Fibroblast of skin of scalp (primary cell): ENCODE data around the gene INTU.
"Not testable (repeated sequence)": the region's sequence is repeated elsewhere in the genome, so short reads cannot be mapped to it uniquely, and the experiment has no call there.

Source experiments
- DNase-seq: peaks from one replicate; pipeline ENCODE4 v3.0.0-alpha.2; 2013

Gene INTU

DNA sequence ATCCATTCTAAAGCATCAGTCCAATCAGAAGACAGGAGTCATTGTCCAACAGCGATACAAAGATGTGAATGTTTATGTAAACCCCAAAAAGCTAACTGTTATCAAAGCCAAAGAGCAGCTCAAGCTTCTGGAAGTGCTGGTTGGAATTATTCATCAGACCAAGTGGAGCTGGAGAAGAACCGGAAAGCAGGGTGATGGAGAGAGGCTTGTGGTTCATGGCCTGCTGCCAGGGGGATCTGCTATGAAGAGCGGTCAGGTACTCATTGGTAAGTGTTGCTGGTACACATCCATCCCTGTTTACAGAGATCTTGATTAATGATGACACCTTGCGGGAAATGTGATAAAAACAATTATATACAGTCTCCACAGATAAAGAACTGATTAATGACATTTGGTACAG, 11.0 kb downstream of the INTU start:
- no peak for DNase-seq

DNA sequence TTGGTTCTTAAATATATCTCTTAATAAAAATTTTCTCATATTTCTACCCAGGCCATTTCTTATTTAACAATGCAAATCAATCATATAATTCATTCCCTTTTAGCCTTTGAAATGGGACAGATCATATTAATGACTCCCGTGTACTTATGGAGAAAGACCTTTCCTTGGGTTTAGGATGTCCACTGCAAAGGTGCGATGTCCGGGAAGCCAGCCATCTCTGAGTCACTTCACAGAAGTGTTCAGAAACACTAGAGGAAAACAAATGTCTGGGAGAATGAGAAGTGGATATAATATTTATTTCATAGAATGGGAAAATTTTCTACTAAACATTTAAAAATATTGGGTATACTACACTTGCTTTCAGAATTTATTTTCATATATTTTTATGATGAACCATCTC, 15.3 kb downstream of the INTU start:
- no peak for DNase-seq

DNA sequence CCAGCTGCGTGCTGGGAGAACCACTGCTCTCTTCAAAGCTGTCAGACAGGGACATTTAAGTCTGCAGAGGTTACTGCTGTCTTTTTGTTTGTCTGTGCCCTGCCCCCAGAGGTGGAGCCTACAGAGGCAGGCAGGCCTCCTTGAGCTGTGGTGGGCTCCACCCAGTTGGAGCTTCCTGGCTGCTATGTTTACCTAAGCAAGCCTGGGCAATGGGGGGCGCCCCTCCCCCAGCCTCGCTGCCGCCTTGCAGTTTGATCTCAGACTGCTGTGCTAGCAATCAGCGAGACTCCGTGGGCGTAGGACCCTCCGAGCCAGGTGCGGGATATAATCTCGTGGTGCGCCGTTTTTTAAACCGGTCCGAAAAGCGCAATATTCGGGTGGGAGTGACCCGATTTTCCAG, 22.8 kb downstream of the INTU start:
- DNase-seq, result not testable (repeated sequence)

DNA sequence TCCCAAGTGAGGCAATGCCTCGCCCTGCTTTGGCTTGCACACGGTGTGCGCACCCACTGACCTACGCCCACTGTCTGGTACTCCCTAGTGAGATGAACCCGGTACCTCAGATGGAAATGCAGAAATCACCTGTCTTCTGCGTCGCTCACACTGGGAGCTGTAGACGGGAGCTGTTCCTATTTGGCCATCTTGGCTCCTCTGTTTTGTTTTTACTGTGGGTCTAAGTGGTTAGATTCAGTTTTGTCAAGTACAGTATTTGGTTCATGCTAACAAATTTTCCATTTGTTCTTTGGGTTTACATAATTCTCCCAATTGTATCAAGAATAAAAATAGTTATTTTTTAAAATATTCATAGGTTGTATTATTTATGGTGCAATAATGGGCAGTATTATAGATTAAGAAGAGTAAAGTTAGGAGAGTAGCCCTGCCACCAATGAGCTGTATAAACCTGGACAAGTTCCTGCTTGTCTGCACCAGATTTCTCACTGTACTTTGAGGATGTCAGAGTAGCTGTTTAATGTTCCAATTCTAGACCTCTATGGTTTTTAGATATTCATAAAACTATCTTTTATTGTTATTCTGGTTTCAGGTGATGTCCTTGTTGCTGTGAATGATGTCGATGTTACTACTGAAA, 23.4 kb downstream of the INTU start:
- no peak for DNase-seq

DNA sequence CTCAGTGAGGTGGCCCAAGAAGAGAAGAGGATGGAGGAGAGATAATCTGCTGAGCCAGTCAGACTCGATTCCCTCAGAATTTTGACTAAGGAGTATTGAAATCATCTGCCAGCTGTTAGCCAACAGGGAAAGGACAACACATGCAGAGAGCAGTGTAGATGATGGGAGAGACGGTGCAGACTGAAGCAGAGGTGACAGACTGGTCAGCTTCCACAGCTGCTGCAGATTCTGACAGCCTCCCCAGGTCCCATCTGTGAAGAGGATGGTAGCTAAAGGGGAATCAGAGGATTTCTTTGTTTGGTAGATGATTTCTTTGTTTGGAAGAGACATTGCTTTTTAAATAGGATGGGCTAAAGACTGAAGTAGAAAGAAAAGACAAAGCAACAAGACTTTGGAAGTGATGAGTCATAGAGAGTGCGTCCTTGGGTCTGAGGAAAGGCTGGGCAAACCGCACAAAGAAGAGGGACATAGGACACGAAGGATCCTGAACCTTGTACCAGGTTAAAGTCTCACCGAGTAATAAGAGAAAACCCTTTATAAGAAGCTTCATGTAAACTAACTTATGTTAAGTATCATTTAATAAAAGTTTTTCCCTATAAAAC, 27.6 kb downstream of the INTU start:
- no peak for DNase-seq

DNA sequence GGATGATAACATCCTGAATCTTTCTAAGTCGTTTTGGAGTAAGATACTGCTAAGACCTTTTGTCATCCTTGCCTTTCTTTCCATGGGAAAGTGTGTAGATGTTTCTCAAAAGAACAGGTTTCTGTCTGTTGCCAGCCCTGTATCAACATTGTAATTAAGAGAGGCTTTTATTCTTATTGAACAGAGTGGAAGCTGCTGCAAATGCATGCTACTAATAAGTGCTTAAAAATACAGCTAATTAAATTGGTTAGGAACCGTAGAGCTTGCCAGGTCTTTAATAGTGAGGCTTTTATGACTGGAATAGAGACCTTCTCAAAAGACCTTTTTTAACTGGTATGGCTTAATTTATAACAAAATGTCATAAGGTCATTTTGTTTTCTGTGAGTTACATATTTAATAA, 34.4 kb downstream of the INTU start:
- no peak for DNase-seq

DNA sequence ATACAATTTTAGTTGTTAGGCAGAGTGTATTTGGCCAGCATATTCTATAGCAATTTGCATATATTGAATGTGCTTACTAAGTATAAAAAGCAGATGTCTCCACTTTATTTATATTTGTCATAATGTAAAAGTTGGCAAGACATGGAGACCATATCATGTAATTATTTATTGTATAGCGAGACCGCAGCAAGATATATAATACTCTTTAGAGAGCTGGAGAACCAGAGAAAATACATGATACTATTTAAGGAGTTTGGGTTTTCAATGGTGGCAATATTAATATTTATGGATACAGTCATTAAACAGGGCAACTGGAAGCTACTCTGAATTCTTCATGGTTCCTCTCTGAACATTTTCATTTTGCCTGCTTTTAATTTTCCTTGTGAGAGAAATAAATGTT, 35.0 kb downstream of the INTU start:
- no peak for DNase-seq

DNA sequence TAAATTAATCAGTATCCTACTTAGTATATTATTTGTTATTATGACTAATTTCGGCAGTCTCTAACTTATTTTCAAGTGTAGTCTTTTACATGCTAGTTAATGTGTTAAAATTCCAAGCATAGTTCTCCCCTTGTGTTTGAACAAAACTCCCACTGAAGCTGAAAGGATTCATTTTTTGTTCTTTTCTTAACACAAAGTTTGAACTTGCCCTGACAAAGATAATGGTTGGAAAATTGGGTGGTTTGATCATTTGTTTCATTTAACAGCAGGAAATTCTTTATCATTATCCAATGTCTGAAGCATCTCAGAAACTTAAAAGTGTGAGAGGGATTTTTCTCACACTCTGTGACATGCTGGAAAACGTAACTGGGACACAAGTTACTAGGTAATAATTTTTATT, 36.0 kb downstream of the INTU start:
- peak; percentile 6 for DNase-seq

DNA sequence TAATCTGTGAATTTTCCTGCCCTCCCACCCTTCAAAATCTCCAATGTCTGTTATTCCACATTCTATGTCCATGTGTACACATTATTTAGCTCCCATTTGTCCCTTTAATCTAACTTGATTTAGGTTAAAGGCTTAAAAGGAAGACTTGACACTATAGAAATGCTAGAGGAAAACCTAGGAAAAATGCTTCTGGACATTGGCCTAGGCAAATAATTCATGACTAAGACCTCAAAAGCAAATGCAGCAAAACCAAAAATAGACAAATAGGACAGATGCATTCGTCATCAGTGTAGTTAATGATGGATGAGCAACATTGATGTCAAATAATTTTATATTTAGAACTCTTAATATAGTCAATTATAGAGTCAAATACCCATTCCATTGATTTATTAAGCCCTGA, 36.9 kb downstream of the INTU start:
- peak; percentile 13 for DNase-seq

DNA sequence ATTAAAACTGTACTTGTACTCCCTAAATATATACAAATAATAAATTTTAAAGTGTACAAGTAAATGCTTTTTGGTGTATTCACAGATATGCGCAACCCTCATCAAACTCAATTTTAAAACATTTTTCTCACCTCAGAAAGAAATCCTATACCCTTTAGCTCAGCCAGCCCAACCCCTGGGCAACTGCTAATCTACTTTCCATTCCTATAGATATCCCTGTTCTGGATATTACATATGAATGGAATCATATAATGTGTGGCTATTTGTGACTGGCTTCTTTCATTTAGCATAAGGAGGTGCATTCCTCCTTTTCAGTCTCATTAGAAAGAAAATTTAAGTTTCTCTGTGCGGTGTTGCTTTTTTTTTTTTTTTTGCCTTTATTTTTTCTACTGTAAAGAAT, 39.4 kb downstream of the INTU start:
- DNase-seq, result no peak

DNA sequence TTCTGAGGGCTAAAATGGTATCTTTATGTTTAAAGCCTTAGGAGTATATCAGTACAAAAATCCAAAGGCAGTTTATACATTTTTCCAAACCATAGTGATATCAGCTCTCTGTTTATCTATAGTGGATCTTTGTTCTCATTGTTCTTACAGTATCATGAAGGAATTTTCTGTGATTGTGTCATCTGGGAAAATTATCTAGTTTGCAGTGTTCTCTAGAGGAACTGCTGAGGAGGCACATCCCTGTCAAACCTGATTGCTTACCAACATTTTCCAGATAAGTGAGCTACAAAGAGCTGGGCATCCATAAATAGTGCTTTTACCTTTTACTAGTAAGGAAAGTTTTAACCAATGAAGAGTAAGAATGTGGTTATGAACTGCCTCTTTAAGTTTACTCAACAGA, 52.5 kb downstream of the INTU start:
- peak; percentile 35 for DNase-seq

DNA sequence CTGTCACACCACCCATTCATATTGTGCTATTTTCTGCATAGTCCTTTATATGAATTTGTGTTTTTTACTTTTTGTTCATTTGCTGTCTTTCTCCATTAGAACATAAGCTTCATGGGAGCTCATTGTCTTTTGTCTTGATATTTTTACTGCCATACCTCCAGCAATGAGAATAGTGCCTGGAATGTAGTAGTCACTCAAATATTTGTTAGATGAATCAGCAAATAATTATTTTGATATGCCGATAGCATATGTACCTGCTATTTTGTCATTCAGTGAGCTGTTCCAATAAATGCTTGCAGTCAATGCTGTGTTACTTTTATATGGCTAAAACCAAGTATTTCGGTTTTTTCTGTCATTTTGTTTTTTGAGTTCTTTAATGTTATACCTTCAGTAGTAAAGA, 53.9 kb downstream of the INTU start:
- peak; percentile 13 for DNase-seq

DNA sequence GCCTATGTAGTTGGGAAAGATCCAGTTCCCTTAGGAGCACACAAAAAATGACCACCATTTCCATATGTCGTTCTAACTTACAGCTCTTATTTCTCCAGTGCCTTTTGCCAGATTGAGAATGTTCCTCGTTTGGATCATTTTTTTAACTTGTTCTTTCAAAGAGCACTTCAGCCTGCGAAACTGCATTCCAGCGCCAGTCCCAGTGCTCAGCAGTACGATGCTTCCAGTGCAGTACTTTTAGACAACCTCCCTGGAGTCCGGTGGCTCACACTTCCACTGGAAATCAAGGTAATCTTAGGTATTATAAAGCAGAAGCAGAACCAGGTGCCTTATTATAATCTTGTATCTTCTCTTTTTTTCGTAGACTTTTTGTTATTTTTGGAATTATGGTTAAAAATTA, 54.8 kb downstream of the INTU start:
- DNase-seq, result no peak

DNA sequence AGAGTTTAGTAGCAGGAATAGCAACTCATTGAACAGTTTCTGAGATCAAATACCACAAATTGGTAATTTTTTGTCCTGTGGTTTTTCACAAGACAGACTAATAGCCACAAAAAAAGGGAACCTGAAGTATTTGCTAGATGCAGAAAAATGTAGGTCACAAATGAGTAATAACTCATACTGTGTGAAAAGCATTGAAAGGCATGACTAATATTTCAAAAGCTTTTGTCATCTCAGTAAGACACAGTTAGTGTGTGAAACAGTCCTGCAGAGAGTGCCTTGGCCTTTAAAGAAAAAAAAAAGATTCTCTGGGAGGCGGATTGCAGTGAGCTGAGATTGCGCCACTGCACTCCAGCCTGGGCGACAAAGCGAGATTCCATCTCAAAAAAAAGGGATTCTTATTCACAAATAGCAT, 66.0 kb downstream of the INTU start:
- DNase-seq, result peak; percentile 93

DNA sequence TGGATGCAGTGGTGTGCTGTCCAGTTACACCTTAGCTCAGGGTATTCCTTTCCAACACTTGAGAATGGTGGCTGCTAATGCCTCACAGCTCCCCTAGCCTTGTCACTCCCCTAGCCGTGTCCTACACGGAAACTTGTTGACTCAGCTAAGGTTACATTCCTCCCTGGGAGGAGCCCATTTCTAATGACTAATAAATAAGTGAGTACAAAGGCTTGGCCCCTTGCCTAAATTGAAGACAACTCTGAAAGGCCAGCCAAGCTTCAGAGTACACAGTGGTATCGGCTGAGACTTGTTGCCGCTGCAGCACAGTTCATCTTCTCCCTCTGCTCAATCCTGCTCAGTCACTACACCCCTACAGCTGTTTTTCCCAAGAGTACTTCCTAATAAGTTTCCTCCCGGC, 76.2 kb downstream of the INTU start:
- peak; percentile 62 for DNase-seq

DNA sequence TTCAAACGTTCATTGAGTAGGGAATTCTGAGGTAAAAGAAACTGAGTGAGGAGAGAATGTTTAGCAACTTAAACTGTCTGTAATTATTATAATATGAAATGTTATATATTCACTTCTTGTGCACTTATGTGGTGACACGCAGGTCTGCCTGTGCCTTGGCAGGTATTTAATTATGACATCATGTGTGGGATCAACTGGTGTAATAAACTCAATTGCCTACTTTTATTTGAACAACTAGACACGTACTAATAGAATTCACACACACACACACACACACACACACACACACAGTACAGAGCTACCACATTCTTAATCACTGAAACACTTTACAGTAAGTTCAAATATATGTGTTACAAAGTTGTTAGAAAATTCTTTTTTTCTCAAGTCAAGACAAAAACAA, 76.7 kb downstream of the INTU start:
- DNase-seq, result no peak

DNA sequence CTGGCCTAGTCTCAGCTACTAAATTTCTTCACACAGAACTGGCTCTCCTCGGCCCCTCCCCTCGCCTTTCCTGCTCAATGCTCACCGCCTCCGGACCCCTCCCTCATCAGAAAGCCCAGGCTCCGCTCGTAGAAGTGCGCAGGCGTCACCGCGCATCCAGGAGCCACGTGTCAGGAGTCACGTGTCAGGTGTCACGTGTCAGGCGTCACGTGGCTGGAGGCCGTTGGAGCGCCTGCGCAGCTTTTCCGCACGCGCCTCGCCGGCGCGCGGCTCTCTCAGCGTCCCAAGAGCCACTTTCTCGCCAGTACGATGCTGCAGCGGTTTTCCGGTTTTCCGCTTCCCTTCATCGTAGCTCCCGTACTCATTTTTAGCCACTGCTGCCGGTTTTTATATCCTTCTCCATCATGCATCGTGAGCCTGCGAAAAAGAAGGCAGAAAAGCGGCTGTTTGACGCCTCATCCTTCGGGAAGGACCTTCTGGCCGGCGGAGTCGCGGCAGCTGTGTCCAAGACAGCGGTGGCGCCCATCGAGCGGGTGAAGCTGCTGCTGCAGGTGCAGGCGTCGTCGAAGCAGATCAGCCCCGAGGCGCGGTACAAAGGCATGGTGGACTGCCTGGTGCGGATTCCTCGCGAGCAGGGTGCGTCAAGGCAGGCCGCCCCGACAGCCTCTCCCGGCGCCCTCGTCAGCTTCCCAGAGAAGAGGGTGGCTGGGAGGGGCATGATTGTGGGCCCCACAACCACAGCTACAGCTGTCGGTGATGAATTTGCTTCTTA, 97.6 kb downstream of the INTU start, which contains the start of gene SLC25A31:
TSS of gene SLC25A31 (plus strand) at position 259 of the 772 bp plus-strand sequence. CDS start at position 405, 146 bp downstream.
- no peak for DNase-seq

DNA sequence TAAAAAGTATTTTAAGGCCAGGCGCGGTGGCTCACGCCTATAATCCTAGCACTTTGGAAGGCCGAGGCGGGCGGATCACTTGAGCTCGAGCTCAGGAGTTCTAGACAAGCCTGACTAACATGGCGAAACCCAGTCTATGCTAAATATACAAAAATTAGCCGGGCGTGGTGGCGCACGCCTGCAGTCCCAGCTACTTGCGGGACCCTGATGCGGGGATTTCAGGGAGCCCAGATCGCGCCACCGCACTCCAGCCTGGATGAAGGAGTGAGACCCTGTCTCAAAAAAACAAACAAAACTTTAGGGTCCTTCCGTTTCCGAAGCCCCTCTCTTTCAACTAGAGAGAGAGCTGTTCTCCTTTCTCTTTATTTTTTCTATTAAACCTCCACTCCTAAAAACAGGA, 98.6 kb downstream of the INTU start:
- no peak for DNase-seq

DNA sequence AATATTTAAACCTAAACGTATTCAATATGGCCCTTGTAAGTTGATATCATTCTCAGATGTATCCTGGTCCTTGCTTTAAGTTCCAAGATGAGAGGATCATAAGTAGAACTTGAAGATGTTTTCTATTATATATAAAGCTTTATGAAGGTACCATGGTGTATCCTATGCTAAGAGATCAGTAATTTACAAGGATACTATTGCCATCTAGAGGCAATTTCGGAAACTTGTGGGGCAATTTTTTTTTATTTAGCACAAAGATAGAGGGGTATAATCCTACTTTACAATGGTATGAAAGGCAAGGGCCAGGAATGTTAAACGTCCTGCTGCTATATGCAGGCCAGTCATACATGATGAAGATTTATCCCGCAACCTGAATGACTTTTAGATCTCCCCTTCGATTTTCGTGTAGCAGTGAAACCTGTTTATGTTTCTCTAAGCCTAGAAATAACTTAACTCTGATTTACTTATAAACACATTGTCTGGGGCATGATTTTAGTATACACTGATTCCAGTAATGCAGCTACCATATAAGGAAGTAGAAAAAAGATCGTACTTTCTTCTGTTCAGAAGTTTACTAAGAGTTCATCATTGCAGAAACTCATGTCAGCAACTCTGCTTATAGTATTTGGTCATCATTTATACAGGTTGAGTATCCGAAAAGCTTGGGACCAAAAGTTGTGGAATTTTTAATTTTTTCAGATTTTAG, 100.0 kb downstream of the INTU start:
- peak; percentile 64 for DNase-seq

DNA sequence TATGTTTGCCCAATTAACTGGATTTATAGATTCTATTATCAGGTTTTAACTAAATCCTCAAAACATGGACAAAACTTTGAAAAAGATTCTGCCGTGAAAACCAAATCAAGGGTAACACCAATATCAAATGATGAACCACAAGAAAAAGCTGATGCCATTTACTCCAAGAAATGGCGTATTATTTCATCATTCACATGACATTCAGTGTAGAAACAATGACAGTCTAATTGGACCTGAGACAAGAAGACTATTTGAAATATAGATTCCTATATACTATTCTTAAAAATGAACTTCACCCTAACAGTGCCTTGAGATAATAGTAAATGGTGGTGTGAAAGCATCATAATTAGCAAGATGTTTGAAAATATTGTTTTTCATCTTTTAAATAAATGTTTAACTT, 102.2 kb downstream of the INTU start:
- no peak for DNase-seq

DNA sequence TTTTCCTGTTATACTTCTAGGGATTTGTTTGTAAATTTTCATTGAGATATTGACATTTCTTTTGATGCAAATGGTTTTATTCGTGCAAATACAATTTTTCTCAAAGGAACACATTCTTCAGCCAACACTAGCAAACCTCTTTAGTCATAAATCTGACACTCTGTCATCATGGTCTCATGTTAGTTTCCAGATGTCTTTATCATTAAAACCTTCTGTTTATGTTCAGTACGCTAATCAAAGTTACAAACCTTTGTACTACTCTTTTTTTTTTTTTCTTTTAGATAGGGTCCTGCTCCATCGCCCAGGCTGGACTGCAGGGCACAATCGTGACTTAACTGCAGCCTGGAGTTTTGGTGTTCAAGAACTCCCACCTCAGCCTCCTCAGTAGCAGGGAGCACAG, 104.5 kb downstream of the INTU start:
- no peak for DNase-seq

DNA sequence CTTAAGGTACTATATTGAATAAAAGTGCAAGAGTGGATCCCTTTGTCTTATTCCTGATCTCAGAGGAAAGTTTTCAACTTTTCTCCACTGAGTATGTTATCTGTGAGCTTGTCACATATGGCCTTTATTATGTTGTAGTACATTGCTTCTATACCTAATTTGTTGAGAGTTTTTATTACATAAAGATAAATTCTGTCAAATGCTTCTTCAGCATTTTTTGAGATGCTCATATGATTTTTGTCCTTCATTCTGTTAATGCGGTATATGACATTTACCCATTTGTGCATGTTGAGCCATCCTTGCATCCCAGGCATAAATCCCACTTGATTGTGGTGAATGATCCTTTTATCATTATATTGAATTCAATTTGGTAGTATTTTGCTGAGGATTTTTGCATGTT, 108.5 kb downstream of the INTU start:
- DNase-seq, result no peak

DNA sequence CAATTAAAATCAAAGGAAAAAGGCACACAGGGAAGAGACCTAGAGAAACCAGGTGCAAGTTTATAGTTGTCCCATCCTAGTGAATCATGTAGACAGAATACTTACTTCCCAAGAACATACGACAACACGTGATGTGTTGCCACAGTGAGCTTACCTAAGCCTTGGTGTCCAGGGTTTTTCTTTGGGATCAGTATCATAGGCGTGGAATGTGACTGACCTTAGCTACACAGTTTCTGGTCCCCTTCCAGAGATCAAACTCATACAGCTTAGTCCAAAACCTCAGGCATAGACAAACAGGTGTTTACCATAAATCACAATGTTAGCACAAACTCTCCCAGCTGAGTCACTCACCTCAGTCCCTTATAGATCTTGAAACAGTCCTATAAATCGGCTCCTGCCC, 115.1 kb downstream of the INTU start:
- no peak for DNase-seq
